Stimulated activated CD4-positive, alpha-beta T cell treated with anti-CD3 and anti-CD28 coated beads, Interleukin-1b, Interleukin-23, amount 100 ng/mL, for 24 hours (primary cell): Measurements from ENCODE around the gene GPC5.
"Not testable (repeated sequence)": the region's sequence is repeated elsewhere in the genome, so short reads cannot be mapped to it uniquely, and the experiment has no call there.

Experiments
- DNase-seq, 4 experiments: peaks; one replicate each; pipeline ENCODE4 v3.0.0-alpha.2; 2020; ENCODE audit warnings: low read depth in 4 of 4, low spot score in 1 of 4

The GPC5 gene

GRCh38 chr13:92694047-92694446, 1295.6 kb downstream of the GPC5 start:
- DNase-seq: no peak

DNA sequence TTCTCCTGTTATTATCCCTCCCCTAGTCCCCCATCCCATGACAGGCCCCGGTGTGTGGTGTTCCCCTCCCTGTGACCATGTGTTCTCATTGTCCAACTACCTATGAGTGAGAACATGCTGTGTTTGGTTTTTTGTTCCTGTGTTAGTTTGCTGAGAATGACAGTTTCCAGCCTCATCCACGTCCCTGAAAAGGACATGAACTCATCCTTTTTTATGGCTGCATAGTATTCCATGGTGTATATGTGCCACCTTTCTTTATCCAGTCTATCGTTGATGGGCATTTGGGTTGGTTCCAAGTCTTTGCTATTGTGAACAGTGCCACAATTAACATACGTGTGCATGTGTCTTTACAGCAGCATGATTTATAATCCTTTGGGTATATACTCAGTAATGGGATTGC, 1297.4 kb downstream of the GPC5 start:
- DNase-seq: not testable (repeated sequence)

DNA sequence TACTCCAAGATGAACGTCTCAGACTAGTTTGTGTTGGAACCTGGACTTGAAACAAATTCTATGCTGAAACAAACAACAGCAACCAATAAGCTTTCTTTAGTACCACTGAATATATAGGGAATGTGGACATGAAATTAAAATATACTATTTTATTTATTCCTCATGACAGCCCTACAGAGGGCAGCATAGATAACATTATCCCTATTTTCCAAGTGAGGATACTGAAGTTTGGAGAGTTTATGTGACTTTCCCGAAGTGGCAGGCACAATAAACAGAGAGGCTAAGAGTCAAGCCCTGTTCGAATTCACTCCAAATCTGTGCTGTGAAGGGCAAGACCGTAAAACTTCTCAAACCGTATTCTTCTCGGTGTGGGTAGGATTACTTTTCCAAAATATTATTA, 1318.3 kb downstream of the GPC5 start:
- no peak for DNase-seq

DNA sequence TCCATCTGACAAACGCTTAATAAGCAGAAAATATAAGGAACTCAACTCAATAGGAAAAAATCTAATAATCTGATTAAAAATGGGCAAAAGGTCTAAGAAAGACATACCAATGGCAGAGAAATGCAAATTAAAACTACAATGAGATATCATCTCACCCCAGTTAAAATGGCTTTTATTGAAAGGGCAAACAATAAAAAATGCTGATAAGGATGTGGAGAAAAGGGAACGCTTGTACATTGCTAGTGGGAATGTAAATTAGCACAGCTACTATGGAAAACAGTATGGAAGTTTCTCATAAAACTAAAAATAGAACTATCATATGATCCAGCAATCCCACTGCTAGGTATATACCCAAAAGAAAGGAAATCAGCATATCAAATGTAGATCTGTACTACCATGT, 1319.4 kb downstream of the GPC5 start:
- DNase-seq: no peak

DNA sequence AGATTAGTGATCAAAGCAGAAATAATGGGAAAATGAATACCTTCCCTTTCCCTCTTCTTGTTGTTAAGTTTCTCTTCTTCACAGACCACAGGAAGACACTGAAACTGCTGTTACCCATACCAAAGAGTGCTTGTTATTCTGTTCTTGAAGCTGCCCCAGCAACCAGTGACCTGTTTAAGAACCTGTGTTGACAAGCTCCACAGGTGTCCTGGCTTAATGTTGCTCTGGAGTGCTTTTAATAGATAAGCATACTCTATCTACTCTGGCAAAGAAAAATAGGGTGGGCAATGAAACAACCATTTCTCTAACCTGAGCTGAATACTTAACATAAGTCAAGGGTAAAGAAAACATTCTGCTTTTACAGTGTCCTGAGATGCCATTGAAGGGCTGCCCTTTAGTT, 1321.4 kb downstream of the GPC5 start:
- no peak for DNase-seq

DNA sequence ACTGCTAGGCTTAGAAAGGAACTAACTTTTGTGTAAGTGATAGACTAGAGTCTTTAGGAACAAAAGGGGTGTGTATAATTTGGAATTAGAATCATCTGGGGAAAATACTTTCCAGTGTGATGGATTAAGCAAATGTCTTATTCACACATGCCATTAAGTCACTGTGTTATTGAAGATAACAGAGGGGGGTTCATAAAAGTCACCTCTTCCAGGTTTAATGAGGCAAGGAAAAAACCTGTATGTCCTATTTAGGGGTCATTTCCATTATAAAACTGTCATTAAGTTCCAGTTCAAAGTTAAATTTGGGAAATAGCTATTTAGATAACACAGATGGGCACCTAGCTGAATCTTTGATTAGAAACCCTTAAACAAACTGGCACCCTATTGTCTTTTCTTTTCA, 1323.2 kb downstream of the GPC5 start:
- DNase-seq: no peak

- no peak for DNase-seq
These were observed 1328.7 kb downstream of the GPC5 start for GRCh38 chr13:92727118-92727517.

DNA sequence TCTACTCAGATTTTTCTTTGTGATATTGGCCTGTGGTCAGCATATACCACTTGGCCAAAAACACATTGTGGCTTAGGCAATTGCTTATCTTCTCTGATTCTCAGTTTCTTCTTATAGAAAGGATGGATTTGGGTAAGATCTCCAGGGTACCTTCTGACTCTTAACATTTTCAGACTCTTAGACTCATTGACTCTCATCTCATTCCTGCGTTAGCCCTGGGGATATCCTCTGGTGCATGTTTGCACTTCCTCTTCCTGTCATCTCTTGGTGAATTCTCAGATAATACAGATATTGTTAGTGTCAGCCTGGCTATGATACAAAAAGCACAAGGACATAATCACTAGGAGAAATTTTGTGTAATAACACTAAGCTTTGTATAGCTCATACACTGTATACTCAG, 1335.6 kb downstream of the GPC5 start:
- no peak for DNase-seq

DNA sequence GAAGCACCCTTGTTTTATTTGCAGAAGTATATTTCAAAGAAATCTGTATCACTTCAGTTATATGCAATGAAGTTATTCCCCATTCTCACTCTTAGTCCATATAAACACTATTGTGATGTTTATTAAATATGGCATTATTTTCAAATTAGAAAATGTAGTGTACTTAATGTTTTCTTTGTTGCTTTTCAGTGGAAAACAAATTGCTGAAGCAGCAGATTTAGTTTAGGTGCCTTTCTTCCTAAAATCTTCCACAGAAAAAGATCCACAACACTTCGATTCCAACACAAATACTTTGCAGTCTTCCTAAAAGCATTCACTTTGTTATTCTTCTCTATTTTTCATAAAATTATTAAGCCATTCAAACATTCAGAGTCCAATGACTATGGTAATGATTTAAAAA, 1336.1 kb downstream of the GPC5 start:
- no peak for DNase-seq

DNA sequence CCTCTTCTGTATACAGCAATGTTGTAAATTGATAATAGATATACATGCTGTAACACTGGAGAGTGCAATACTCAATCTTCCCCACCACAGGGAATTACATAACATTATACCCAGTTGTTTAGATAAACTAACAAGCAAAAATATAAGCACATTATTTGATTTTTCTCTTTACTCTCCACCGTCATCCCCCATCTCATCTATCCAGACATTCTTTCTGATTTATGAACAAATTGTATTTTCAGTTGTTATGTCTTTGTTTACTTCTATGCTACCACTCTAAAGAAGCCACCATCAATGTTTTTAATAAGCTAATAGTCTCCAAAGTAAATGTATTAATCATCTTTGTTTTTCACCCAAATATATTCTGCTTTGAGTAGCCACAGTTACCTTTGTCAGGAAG, 1337.5 kb downstream of the GPC5 start:
- DNase-seq: no peak

DNA sequence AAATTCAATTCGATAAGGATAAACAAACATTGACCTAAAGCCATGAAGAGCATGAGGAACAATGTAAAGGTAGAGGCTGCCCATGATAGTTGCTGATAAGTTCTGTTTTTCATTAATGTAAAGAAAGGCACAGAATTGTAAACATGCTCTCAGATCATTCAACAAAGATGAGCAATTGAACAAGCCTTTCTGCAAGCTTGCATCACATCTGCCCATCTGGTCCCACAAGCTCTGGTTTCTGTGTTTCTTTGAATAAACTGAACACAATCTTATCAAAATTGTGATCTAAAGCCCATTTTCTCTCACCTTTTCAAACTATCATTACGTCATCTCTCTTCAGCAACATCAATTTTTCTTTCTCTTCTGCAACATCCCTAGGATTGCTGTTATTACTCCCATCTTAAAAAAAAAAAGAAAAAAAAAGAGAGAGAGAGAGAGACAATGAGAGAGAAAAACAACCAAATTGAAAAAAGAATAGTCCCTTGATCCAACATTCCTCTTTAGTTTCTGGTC, 1340.9 kb downstream of the GPC5 start:
- DNase-seq: no peak

- no peak for DNase-seq
These were observed 1345.6 kb downstream of the GPC5 start for GRCh38 chr13:92743992-92744391.

DNA sequence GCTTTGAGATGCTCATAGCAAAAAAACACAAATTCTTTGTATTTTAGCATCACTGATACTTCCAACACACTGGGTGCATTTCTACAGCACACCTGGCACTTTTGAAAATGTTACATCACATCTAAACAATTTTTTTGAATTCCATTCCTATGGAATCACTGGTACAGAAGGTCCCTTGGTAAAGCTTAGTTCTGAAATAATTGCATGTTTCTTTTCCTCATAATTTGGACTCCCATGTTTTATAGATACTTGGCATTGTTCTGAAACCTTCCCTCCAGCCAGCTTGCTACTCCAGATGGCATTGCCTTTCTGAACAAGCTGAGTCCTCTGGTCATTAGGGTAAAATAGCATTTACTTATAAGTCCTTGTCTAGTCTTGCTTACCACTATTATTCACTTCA, 1346.8 kb downstream of the GPC5 start:
- DNase-seq: no peak

DNA sequence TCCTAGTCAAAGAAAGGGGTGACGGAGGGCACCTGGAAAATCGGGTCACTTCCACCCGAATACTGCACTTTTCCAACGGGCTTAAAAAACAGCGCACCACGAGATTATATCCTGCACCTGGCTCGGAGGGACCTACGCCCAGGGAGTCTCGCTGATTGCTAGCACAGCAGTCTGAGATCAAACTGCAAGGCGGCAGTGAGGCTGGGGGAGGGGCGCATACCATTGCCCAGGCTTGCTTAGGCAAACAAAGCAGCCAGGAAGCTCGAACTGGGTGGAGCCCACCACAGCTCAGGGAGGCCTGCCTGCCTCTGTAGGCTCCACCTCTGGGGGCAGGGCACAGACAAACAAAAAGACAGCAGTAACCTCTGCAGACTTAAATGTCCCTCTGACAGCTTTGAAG, 1354.3 kb downstream of the GPC5 start:
- DNase-seq: not testable (repeated sequence)

GRCh38 chr13:92761710-92762109, 1363.3 kb downstream of the GPC5 start:
- no peak for DNase-seq

DNA sequence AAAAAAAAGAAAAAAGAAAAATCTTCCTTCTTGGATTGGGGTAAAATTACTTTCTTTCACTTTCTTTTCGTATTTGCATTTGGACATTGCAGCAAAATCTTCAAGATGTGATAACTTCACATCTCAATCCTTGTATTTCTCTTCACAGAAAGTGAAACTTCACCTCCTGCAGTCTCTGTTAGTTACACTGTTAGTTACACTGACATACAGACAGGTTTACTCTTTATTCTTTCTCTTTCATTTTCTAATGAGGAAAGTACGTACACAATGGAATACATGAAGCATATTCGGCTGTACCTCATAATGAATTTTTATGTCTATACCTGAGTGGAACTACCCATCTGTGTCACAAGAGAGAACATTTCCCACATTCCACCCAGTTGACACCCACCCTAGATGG, 1369.0 kb downstream of the GPC5 start:
- no peak for DNase-seq

DNA sequence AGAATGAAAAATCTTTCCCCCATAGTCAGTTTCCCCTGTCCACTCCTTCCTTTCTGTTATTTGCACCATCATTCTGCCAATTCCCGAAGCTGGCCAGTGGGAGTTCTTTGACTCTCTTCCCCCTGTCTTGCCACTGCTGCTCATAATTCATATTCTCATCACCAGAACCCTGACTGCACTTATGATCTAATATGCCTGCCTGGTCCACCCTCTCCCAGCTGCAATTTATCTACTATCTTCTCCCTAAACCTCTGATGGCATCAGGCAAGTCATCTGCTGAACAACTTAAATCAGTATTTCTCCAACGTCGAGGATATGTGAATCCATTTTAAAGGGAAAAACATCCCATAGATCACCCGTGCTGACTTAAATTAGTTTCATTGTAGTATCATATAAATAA, 1370.2 kb downstream of the GPC5 start:
- no peak for DNase-seq

- DNase-seq: no peak
These were observed 1370.6 kb downstream of the GPC5 start for GRCh38 chr13:92769046-92769445.

DNA sequence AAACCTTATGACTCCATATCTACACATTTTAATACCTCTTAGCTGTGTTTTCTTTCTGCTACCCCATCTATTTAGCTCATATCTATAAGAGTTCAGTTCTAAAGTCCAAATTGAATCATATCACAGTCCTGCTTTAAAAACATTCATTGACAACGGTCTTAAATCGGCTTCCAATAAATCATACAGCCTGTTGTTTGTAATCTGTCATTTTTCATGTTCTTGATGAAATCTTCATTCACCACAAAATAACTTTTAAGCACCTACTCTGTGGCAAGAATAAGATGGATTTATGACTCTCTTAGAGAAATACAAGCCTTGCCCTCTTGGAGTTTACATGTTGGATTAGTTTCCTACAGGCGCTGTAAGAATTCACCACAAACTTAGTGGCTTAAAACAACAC, 1377.2 kb downstream of the GPC5 start:
- no peak for DNase-seq

- no peak for DNase-seq
These were observed 1383.7 kb downstream of the GPC5 start for GRCh38 chr13:92781965-92782690.

GRCh38 chr13:92802776-92803175, 1404.4 kb downstream of the GPC5 start:
- DNase-seq: no peak

DNA sequence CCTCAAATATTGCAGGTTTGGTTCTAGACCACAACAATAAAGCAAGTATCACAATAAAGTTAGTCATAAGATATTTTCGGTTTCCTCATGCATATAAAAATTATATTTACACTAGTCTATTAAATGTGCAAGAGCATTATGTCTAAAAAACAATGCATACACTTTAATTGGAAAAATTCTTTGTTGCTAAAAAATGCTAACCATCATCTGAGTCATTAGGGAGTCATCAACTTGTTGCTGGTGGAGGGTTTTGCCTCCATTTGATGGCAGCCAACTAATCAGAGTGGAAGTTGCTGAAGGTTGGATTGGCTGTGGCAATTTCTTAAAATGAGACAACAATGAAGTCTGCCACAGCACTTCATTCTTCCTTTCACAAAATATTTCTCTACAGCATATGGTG, 1405.9 kb downstream of the GPC5 start:
- DNase-seq: no peak

GRCh38 chr13:92804926-92805325, 1406.5 kb downstream of the GPC5 start:
- DNase-seq: no peak
